ENCODE results near the gene LTBP1.

The LTBP1 gene

GRCh38 chr2:33091541-33092123 lies 144.9 kb downstream of the LTBP1 start:
- no peak for DNase-seq (ENCODE audit: low read depth)
- H3K4me3 ChIP-seq (ENCODE audit: low read length): no peak overlapping the region
- TF ChIP-seq, protein P1, sequence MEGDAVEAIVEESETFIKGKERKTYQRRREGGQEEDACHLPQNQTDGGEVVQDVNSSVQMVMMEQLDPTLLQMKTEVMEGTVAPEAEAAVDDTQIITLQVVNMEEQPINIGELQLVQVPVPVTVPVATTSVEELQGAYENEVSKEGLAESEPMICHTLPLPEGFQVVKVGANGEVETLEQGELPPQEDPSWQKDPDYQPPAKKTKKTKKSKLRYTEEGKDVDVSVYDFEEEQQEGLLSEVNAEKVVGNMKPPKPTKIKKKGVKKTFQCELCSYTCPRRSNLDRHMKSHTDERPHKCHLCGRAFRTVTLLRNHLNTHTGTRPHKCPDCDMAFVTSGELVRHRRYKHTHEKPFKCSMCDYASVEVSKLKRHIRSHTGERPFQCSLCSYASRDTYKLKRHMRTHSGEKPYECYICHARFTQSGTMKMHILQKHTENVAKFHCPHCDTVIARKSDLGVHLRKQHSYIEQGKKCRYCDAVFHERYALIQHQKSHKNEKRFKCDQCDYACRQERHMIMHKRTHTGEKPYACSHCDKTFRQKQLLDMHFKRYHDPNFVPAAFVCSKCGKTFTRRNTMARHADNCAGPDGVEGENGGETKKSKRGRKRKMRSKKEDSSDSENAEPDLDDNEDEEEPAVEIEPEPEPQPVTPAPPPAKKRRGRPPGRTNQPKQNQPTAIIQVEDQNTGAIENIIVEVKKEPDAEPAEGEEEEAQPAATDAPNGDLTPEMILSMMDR (conservative IDR thresholded peaks at IDR 0.05; ENCODE audit: low read depth, low read length): no peak

DNA sequence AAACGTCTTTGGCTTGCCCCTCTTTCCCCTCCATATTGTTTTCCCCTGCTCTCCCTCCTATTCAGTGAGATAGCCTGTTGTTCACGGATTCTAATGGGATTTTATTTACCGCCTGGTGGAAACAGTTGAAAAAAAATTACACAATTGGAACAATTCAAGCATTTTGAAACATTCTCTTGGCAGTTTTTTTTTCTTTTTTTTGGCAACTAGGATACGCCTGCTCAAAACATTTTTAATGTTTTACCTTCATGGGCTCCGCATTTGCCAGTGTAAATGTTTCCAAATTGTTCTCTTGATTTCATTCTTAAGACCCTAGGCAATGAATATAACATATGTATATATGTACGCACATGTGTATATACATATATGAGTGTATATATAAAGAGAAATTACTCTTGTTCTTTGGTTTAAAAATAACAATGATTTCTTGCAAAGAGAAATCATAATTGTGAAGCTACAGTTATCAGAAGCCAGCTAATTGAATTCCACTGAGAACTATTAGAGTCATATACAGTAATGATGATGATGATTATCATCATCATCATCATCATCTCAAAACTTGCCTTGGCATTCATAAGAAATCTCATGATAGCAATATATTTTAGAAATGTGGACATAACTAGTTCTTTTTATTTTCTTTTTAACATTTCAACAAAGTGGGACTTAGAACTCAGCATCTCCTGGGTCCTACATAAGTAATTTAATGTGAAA lies 146.7 kb downstream of the LTBP1 start:
- TF ChIP-seq, protein P1 (conservative IDR thresholded peaks at IDR 0.05; ENCODE audit: low read depth, low read length): no peak
- H3K4me3 ChIP-seq (ENCODE audit: low read length): no peak overlapping the region
- DNase-seq (ENCODE audit: low read depth): no peak

DNA sequence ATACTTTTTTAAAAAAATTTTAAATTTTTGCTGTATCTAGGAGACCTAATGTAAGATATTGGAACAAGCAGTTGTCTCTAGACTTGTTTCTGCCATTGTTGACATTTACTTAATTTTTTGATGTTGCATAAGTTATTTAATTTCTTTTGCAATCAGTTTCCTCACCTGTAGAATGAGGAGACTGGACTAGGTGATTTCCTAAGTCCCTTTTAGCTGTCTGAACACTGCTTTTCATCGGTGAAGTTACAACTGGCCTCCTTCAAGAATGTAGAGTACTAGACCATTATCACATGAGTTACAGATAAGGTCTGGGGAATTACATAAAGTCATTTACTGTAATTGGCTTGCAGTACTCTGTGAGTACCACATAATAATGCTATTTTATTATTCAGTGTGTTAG lies 147.6 kb downstream of the LTBP1 start:
- no peak for DNase-seq (ENCODE audit: low read depth)
- H3K4me3 ChIP-seq (ENCODE audit: low read length): no peak overlapping the region
- TF ChIP-seq, protein P1 (conservative IDR thresholded peaks at IDR 0.05; ENCODE audit: low read depth, low read length): no peak

GRCh38 chr2:33099989-33100388 lies 153.2 kb downstream of the LTBP1 start:
- no peak for DNase-seq (ENCODE audit: low read depth)
- no peak overlapping the region for H3K4me3 ChIP-seq (ENCODE audit: low read length)
- TF ChIP-seq, protein P1 (conservative IDR thresholded peaks at IDR 0.05; ENCODE audit: low read depth, low read length): no peak

- no peak for DNase-seq (ENCODE audit: low read depth)
- TF ChIP-seq, protein P1 (conservative IDR thresholded peaks at IDR 0.05; ENCODE audit: low read depth, low read length): no peak
- H3K4me3 ChIP-seq (ENCODE audit: low read length): no peak overlapping the region
These were observed 154.2 kb downstream of the LTBP1 start for GRCh38 chr2:33100921-33101320.

DNA sequence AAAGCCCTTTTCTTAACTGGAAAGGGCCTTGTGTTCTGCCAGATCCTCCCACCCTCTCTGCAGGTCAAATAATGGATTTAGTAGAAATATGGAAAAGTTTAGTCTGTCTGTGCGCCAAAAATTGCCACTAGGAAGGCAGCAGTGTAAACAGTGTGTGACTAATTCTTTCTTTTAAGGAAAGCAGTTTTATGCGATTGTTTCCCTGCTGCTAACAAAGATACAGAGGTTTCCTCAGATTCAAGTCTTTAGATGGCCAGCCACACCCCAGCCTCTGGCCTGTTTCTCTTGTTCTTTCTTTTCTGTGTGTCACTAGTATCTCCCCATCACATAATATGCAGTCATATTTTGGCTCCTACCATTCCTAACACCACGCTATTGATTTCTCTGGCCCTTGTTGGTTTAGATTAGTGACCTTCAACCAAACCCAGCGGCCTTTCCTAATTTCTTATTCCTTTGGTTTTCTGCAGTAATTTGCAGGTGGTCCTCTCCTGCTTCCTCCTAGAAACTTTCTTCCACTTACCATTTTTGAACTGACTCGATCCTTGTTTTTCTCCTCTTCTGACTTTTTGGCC lies 157.4 kb downstream of the LTBP1 start:
- no peak overlapping the region for H3K4me3 ChIP-seq (ENCODE audit: low read length)
- TF ChIP-seq, protein P1 (conservative IDR thresholded peaks at IDR 0.05; ENCODE audit: low read depth, low read length): no peak
- DNase-seq (ENCODE audit: low read depth): no peak

- TF ChIP-seq, protein P1 (conservative IDR thresholded peaks at IDR 0.05; ENCODE audit: low read depth, low read length): no peak
- H3K4me3 ChIP-seq (ENCODE audit: low read length): no peak overlapping the region
- DNase-seq (ENCODE audit: low read depth): no peak
These were observed 158.0 kb downstream of the LTBP1 start for GRCh38 chr2:33104726-33105125.
